DOHH2 (cell line): ENCODE results near the gene URB1.

Source experiments
- H3F3A ChIP-seq: fragments of 200-600 bp; sonication (generic), shearing (Covaris generic); 2 replicates; pipeline ENCODE4 v1.6.0; 2016; ENCODE audit warnings: antibody characterized with exemption, mild to moderate bottlenecking; ENCODE audit not compliant: control insufficient read depth, insufficient read depth
- H3K27ac ChIP-seq: fragments of 200-600 bp; sonication (generic); 2 replicates; pipeline ENCODE4 v1.5.1; 2014; ENCODE audit warnings: low read depth, mild to moderate bottlenecking, low read length, moderate library complexity
- H3K27me3 ChIP-seq: fragments of 200-600 bp; sonication (generic); 2 replicates; pipeline ENCODE4 v1.6.1; 2014; ENCODE audit warnings: mild to moderate bottlenecking, low read length, mixed read lengths; ENCODE audit not compliant: control insufficient read depth
- H3K36me3 ChIP-seq: fragments of 200-600 bp; sonication (generic); 2 replicates; pipeline ENCODE4 v1.6.1; 2014; ENCODE audit warnings: mild to moderate bottlenecking, low read length, moderate library complexity, mixed read lengths; ENCODE audit not compliant: control insufficient read depth
- H3K4me1 ChIP-seq: fragments of 200-600 bp; sonication (generic); 2 replicates; pipeline ENCODE4 v1.6.1; 2014; ENCODE audit warnings: mild to moderate bottlenecking, low read length, mixed read lengths; ENCODE audit not compliant: control insufficient read depth
- H3K4me2 ChIP-seq: fragments of 200-600 bp; sonication (generic); 2 replicates; pipeline ENCODE4 v1.6.0; 2014; ENCODE audit warnings: mild to moderate bottlenecking, low read length, moderate library complexity
- H3K4me3 ChIP-seq: fragments of 200-600 bp; sonication (generic); 2 replicates; pipeline ENCODE4 v1.5.1; 2014; ENCODE audit warnings: mild to moderate bottlenecking, low read length, mixed read lengths
- H3K79me2 ChIP-seq: fragments of 200-600 bp; sonication (generic); 2 replicates; pipeline ENCODE4 v1.6.1; 2014; ENCODE audit warnings: mild to moderate bottlenecking, low read length, mixed read lengths; ENCODE audit not compliant: control insufficient read depth
- H3K9me2 ChIP-seq: fragments of 200-600 bp; sonication (generic); replicated peaks from 2 replicates; pipeline ENCODE4 v1.6.1; 2014; ENCODE audit warnings: mild to moderate bottlenecking, low read length, mixed read lengths; ENCODE audit not compliant: control insufficient read depth
- H3K9me3 ChIP-seq: fragments of 200-600 bp; sonication (generic); 2 replicates; pipeline ENCODE4 v1.6.1; 2014; ENCODE audit warnings: antibody characterized with exemption, low read length, mixed read lengths; ENCODE audit not compliant: control insufficient read depth, insufficient read depth
- H4K20me1 ChIP-seq: fragments of 200-600 bp; sonication (generic); 2 replicates; pipeline ENCODE4 v1.6.0; 2014; ENCODE audit warnings: low read depth, mild to moderate bottlenecking, antibody characterized with exemption, low read length, moderate library complexity; ENCODE audit not compliant: control insufficient read depth, insufficient read depth
- EZH2phosphoT487 ChIP-seq: fragments of 200-600 bp; sonication (generic); IDR thresholded peaks from 2 replicates; pipeline ENCODE4 v1.6.1; 2017; ENCODE audit warnings: borderline replicate concordance, mild to moderate bottlenecking, antibody characterized with exemption, low read length, moderate library complexity, mixed read lengths
- TF ChIP-seq, protein P1 (sequence below): fragments of 200-600 bp; sonication (generic); IDR thresholded peaks from one replicate; pipeline ENCODE4 v1.5.1; 2014; ENCODE audit warnings: antibody characterized with exemption, mild to moderate bottlenecking, low read depth, low read length; ENCODE audit not compliant: poor library complexity, severe bottlenecking

Gene URB1

DNA sequence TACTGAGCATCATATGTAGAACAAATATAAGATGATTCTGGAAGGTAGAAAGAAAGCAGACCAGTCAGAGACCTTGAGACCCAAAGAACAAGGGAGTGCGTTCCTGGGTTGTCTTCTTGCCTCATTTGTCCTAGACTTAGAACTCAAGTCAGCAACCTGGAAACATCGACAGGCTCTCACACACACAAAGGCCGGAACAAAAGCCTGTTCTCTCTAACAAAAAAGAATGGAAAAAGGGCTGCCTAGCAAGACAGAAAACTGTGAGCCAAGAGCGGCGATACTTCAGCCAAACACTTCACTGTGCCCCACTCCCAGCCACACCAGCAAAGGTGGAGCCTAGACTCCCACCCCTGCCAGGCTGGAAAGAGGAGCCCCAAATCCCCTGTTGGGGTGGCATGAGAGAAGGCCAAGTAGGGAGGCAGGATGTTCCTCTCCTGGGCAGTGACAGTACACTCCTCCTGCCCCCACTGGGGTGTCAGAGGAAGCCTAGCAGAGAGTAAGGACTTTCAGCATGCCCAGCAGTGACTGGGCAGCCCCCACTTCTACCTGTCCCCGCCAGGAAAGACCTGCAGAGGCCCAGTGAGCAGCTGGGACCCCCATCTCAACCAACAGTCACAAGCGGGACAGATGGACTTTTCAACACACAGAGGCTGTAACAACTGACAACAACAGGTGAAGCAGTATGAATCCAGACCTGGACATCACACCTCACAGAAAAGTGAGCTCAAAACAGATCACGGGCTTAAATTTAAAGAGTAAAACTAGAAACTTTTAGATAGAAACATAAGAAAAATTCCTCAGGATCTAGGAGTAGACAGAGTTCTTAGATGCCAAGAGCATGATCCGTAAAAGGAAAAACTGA, 61.1 kb downstream of the URB1 start:
- Histone ChIP-seq H3K9me2 (no peaks in the 10 kb centered on the region), H3K4me3 (no peak overlapping the region), H3K27ac (no peak overlapping the region), H3F3A (no peaks in the 10 kb centered on the region), H4K20me1 (no peaks in the 10 kb centered on the region), H3K9me3 (0 out of 2 replicates have a peak, but pooled peaks cover 6% of the 10 kb centered on the region), H3K79me2 (no peaks in the 10 kb centered on the region), H3K36me3 (peaks cover 91% of the 10 kb centered on the region), H3K27me3 (no peaks in the 10 kb centered on the region), H3K4me1 (peaks cover 16% of the 10 kb centered on the region), H3K4me2 (no peak overlapping the region)
- TF ChIP-seq, protein P1, sequence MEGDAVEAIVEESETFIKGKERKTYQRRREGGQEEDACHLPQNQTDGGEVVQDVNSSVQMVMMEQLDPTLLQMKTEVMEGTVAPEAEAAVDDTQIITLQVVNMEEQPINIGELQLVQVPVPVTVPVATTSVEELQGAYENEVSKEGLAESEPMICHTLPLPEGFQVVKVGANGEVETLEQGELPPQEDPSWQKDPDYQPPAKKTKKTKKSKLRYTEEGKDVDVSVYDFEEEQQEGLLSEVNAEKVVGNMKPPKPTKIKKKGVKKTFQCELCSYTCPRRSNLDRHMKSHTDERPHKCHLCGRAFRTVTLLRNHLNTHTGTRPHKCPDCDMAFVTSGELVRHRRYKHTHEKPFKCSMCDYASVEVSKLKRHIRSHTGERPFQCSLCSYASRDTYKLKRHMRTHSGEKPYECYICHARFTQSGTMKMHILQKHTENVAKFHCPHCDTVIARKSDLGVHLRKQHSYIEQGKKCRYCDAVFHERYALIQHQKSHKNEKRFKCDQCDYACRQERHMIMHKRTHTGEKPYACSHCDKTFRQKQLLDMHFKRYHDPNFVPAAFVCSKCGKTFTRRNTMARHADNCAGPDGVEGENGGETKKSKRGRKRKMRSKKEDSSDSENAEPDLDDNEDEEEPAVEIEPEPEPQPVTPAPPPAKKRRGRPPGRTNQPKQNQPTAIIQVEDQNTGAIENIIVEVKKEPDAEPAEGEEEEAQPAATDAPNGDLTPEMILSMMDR: no peak
- TF ChIP-seq EZH2phosphoT487: no peak

GRCh38 chr21:32330784-32331311, 62.0 kb downstream of the URB1 start:
- H3K4me3 ChIP-seq: no peak overlapping the region
- H3K4me2 ChIP-seq: no peak overlapping the region
- peaks cover 97% of the 10 kb centered on the region for H3K36me3 ChIP-seq
- no peaks in the 10 kb centered on the region for H3K79me2 ChIP-seq
- H3K27me3 ChIP-seq: no peaks in the 10 kb centered on the region
- TF ChIP-seq, protein P1: no peak
- no peak for TF ChIP-seq EZH2phosphoT487
- H3K4me1 ChIP-seq: peaks cover 16% of the 10 kb centered on the region
- no peaks in the 10 kb centered on the region for H4K20me1 ChIP-seq
- no peaks in the 10 kb centered on the region for H3K9me2 ChIP-seq
- H3F3A ChIP-seq: no peaks in the 10 kb centered on the region
- H3K9me3 ChIP-seq: 0 out of 2 replicates have a peak, but pooled peaks cover 6% of the 10 kb centered on the region
- no peak overlapping the region for H3K27ac ChIP-seq

DNA sequence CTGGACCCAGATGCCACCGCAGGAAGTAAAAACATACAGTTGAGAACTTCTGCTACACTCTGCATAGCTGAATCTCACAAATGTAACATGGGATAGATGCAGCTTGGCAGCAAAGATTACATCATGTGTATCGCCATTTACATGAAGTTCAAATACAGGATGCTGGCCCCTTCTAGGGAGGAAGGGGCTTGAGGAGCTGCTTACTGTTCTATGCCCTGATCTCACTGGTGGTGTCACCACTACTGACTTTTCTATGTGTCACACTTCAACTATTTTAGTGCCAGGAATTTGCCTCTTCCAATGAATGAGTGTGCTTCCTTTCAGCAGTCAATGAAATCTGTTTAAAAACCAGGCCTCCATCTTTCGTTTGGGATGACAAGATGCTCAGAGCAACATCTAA, 63.0 kb downstream of the URB1 start:
- Histone ChIP-seq H4K20me1 (no peaks in the 10 kb centered on the region), H3K27me3 (no peaks in the 10 kb centered on the region), H3K9me3 (0 out of 2 replicates have a peak, but pooled peaks cover 6% of the 10 kb centered on the region), H3F3A (no peaks in the 10 kb centered on the region), H3K9me2 (no peaks in the 10 kb centered on the region), H3K79me2 (no peaks in the 10 kb centered on the region), H3K36me3 (peaks cover 97% of the 10 kb centered on the region), H3K4me2 (no peak overlapping the region), H3K4me1 (peaks cover 16% of the 10 kb centered on the region), H3K27ac (no peak overlapping the region), H3K4me3 (no peak overlapping the region)
- TF ChIP-seq, protein P1: no peak
- TF ChIP-seq EZH2phosphoT487: no peak
